Calu3 (cell line): ENCODE results near the gene FER. TPM values are rescaled to one million over a fixed set of nuclear protein-coding genes. Genes with fewer than 3 reads are reported as not detected.
A peak's percentile ranks its signal among the peaks of the same experiment; 100 is the strongest.

ENCODE experiments used
- BruUV-seq: library from RNA; stranded (reverse); fragments of 400-500 nt; replicated peaks from 2 replicates; lab custom pipeline; 2021; lab: Mats Ljungman, UMichigan
- CTCF ChIA-PET: fragments of 300-600 bp; sonication (Branson Sonifier 250); formaldehyde crosslinking; loops from one replicate; lab custom pipeline; 2022; ENCODE audit warnings: antibody characterized with exemption; lab: Charles Lee
- DNase-seq: peaks from one replicate; pipeline ENCODE4 v3.0.0; 2022
- H3K27ac Mint-ChIP-seq: one replicate; pipeline ENCODE4 v1.8.0; 2022; ENCODE audit warnings: mixed read lengths; ENCODE audit not compliant: unreplicated experiment
- H3K27me3 Mint-ChIP-seq: one replicate; pipeline ENCODE4 v1.8.0; 2022; ENCODE audit warnings: mixed read lengths; ENCODE audit not compliant: unreplicated experiment
- H3K36me3 Mint-ChIP-seq: one replicate; pipeline ENCODE4 v1.8.0; 2022; ENCODE audit warnings: mild to moderate bottlenecking, moderate library complexity, mixed read lengths; ENCODE audit not compliant: insufficient read depth, unreplicated experiment
- H3K4me1 Mint-ChIP-seq: one replicate; pipeline ENCODE4 v1.8.0; 2022; ENCODE audit warnings: mild to moderate bottlenecking, low read depth, mixed read lengths; ENCODE audit not compliant: unreplicated experiment
- H3K4me3 Mint-ChIP-seq: one replicate; pipeline ENCODE4 v1.8.0; 2022; ENCODE audit warnings: mild to moderate bottlenecking, low read depth, moderate library complexity, mixed read lengths; ENCODE audit not compliant: unreplicated experiment
- H3K9me3 Mint-ChIP-seq: one replicate; pipeline ENCODE4 v1.8.0; 2022; ENCODE audit warnings: low read depth, mixed read lengths; ENCODE audit not compliant: unreplicated experiment
- CTCF ChIP-seq: fragments of 200-600 bp; IDR thresholded peaks from one replicate; pipeline ENCODE4 v1.8.0; 2022; ENCODE audit warnings: antibody characterized with exemption; ENCODE audit not compliant: unreplicated experiment
- intact Hi-C: fragments of 100-400 bp; cut with micrococcal nuclease; formaldehyde crosslinking; loops from one replicate; pipeline ENCODE4 v1.10.0; 2022; ENCODE audit not compliant: unreplicated experiment
- total RNA-seq: library from RNA; stranded (reverse); gene quantifications from 2 replicates; pipeline ENCODE4 v1.2.3, GENCODE V29; 2022

Gene FER
- total RNA-seq, 1 experiment from 2014 or later = 32.9 TPM

- no peak for DNase-seq
- no peaks in the 10 kb centered on the region for H3K9me3 Mint-ChIP-seq
- peaks cover 39% of the 10 kb centered on the region for H3K4me1 Mint-ChIP-seq
- BruUV-seq = no TSS peak
- TF ChIP-seq CTCF = no peak
- CTCF ChIA-PET = interaction anchor here (1.3 to 1.8 kb wide), 3 partner anchors 16 to 962 kb away, joined by 4 to 5 read pairs (median 4); no protein-coding TSS in a partner anchor
- peaks cover 17% of the 10 kb centered on the region for H3K36me3 Mint-ChIP-seq
- H3K4me3 Mint-ChIP-seq = peak overlapping the region; percentile 94
- peak overlapping the region; percentile 90 for H3K27ac Mint-ChIP-seq
- H3K27me3 Mint-ChIP-seq = no peaks in the 10 kb centered on the region
- intact Hi-C loops = loop anchor here (5.0 kb wide), 1 partner anchor 741 kb away; no protein-coding TSS in a partner anchor
Observed at GRCh38 chr5:108726446-108727235, 21.1 kb upstream of the FER start.

GRCh38 chr5:108727236-108727650 is 20.5 kb upstream of the FER start:
- peaks cover 39% of the 10 kb centered on the region for H3K4me1 Mint-ChIP-seq
- no peak for TF ChIP-seq CTCF
- no peaks in the 10 kb centered on the region for H3K9me3 Mint-ChIP-seq
- intact Hi-C loops = loop anchor here (5.0 kb wide), 1 partner anchor 740 kb away; no protein-coding TSS in a partner anchor
- no TSS peak for BruUV-seq
- peak; percentile 30 for DNase-seq
- H3K36me3 Mint-ChIP-seq = peaks cover 17% of the 10 kb centered on the region
- H3K4me3 Mint-ChIP-seq = peak overlapping the region; percentile 94
- CTCF ChIA-PET = interaction anchor here (1.3 to 2.4 kb wide), 4 partner anchors 15 to 961 kb away, joined by 4 to 13 read pairs (median 4); partner anchors contain the start of gene FER
- no peaks in the 10 kb centered on the region for H3K27me3 Mint-ChIP-seq
- peak overlapping the region; percentile 90 for H3K27ac Mint-ChIP-seq

- Mint-ChIP-seq H3K9me3 (no peaks in the 10 kb centered on the region), H3K27ac (peak overlapping the region; percentile 90), H3K36me3 (peaks cover 17% of the 10 kb centered on the region), H3K27me3 (no peaks in the 10 kb centered on the region), H3K4me1 (peaks cover 39% of the 10 kb centered on the region), H3K4me3 (peak overlapping the region; percentile 94)
- intact Hi-C loops = loop anchor here (5.0 kb wide), 1 partner anchor 739 kb away; no protein-coding TSS in a partner anchor
- CTCF ChIA-PET = interaction anchor here (0.5 to 2.4 kb wide), 7 partner anchors 14 to 961 kb away, joined by 3 to 13 read pairs (median 4); partner anchors contain the start of genes FER and PJA2
- TSS peak; percentile 98 for BruUV-seq
- TF ChIP-seq CTCF = no peak
- peak; percentile 95 for DNase-seq
Observed at GRCh38 chr5:108727651-108728565, 19.8 kb upstream of the FER start.
